Measurements from ENCODE around the gene SHROOM1. TPM values are rescaled to one million over a fixed set of nuclear protein-coding genes. Genes with fewer than 3 reads are reported as not detected.
"Not testable (repeated sequence)": the region's sequence is repeated elsewhere in the genome, so short reads cannot be mapped to it uniquely, and the experiment has no call there.

The SHROOM1 gene
- total RNA-seq, 2 experiments from 2014 or later = 0.60 to 2.4 TPM

DNA sequence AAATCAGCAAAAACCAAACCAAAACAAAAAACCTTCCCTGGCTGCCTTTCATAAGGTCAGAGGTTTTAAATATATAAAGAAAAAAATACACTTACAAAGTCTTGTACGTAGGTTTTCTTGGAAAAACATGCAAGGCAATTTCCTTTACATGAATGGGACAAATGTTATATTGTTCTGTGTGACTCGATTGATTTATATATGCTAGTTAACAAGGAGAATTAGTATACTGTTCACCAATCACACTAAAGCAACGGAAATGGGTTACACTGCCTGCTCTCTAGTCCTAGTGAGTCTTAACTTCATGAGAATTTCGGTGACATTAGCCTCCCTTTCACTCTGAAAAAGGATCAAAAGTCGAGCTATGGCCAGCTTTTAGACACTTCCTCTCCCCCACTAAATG lies 30.3 kb upstream of the SHROOM1 start:
- no peak overlapping the region for H3K27ac ChIP-seq (ENCODE audit: low read depth, low read length, poor library complexity, severe bottlenecking)
- H2AFZ ChIP-seq (ENCODE audit: low read length) = no peak overlapping the region
- no peaks in the 10 kb centered on the region for H3K9me3 ChIP-seq (ENCODE audit: low read length)
- no peak overlapping the region for H3K4me2 ChIP-seq (ENCODE audit: low read length)
- BruUV-seq (replicated peaks) = no TSS peak
- H4K20me1 ChIP-seq (ENCODE audit: insufficient read depth, low read length) = no peaks in the 10 kb centered on the region
- CTCF ChIA-PET (ENCODE audit: unreplicated experiment) = no interaction called here
- H3K9me2 ChIP-seq (ENCODE audit: insufficient read depth, low read length) = no peaks in the 10 kb centered on the region
- intact Hi-C loops (cut with micrococcal nuclease; ENCODE audit: unreplicated experiment) = no loop called here
- DNase-seq (ENCODE audit: low spot score) = no peak
- H3K4me1 ChIP-seq (ENCODE audit: insufficient read depth, low read length, poor library complexity, severe bottlenecking) = peaks cover 2% of the 10 kb centered on the region
- no peaks in the 10 kb centered on the region for H3K79me2 ChIP-seq (ENCODE audit: insufficient read depth, low read depth, low read length)
- H3K36me3 ChIP-seq (ENCODE audit: insufficient read depth, low read length) = no peaks in the 10 kb centered on the region
- TF ChIP-seq, protein P1, sequence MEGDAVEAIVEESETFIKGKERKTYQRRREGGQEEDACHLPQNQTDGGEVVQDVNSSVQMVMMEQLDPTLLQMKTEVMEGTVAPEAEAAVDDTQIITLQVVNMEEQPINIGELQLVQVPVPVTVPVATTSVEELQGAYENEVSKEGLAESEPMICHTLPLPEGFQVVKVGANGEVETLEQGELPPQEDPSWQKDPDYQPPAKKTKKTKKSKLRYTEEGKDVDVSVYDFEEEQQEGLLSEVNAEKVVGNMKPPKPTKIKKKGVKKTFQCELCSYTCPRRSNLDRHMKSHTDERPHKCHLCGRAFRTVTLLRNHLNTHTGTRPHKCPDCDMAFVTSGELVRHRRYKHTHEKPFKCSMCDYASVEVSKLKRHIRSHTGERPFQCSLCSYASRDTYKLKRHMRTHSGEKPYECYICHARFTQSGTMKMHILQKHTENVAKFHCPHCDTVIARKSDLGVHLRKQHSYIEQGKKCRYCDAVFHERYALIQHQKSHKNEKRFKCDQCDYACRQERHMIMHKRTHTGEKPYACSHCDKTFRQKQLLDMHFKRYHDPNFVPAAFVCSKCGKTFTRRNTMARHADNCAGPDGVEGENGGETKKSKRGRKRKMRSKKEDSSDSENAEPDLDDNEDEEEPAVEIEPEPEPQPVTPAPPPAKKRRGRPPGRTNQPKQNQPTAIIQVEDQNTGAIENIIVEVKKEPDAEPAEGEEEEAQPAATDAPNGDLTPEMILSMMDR (conservative IDR thresholded peaks at IDR 0.05; ENCODE audit: low read length) = no peak
- POLR2A ChIA-PET = interaction anchor here (0.5 to 1.9 kb wide), 6 partner anchors 10 to 516 kb away, joined by 3 to 4 read pairs (median 3); no protein-coding TSS in a partner anchor
- H3K4me3 ChIP-seq (ENCODE audit: low read depth, low read length, poor library complexity, severe bottlenecking) = no peak overlapping the region

DNA sequence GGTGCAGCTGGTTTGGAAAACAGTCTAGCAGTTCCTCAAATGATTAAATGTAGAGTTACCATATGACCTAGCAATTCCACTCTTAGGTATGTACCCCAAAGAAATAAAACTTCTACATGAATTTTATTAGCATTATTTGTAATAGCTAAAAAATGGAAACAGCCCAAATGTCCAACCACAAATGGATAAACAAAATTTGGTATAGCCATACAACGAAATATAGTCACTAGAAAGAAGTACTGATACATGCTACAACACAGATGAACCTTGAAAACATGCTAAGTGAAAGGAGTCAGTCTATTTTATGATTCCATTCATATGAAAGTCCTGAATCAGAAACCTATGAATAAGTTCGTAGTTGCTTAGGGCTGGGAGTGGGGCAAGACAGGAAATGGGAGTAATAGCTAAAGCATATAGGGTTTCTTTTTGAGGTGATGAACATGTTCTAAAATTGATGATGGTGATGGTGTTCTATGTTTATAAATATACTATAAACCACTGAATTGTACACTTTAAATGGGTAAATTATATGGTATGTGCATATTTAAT lies 29.5 kb upstream of the SHROOM1 start:
- BruUV-seq (replicated peaks) = no TSS peak
- no peaks in the 10 kb centered on the region for H3K79me2 ChIP-seq (ENCODE audit: insufficient read depth, low read depth, low read length)

DNA sequence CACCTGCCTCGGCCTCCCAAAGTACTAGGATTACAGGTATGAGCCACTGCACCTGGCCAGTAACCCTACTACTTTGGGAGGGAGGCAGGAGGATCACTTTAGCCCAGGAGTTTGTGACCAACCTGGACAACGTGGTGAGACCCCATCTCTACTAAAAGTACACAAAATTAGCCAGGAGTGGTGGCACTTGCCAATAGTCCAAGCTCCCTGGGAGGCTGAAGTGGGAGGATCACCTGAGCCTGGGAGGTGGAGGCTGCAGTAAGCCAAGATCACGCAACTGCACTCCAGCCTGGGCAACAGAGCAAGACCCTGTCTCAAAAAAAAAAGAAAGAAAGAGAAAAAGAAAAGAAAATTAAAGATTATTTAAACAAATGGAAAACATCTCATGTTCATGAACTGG lies 25.6 kb upstream of the SHROOM1 start:
- Histone ChIP-seq H4K20me1 (ENCODE audit: insufficient read depth, low read length) (no peaks in the 10 kb centered on the region), H3K9me2 (ENCODE audit: insufficient read depth, low read length) (no peaks in the 10 kb centered on the region), H3K9me3 (ENCODE audit: low read length) (no peaks in the 10 kb centered on the region), H3K79me2 (ENCODE audit: insufficient read depth, low read depth, low read length) (no peaks in the 10 kb centered on the region), H3K27ac (ENCODE audit: low read depth, low read length, poor library complexity, severe bottlenecking) (no peak overlapping the region), H3K36me3 (ENCODE audit: insufficient read depth, low read length) (no peaks in the 10 kb centered on the region), H2AFZ (ENCODE audit: low read length) (no peak overlapping the region), H3K4me3 (ENCODE audit: low read depth, low read length, poor library complexity, severe bottlenecking) (no peak overlapping the region), H3K4me1 (ENCODE audit: insufficient read depth, low read length, poor library complexity, severe bottlenecking) (no peaks in the 10 kb centered on the region), H3K4me2 (ENCODE audit: low read length) (no peak overlapping the region)
- DNase-seq (ENCODE audit: low spot score) = no peak
- intact Hi-C loops (cut with micrococcal nuclease; ENCODE audit: unreplicated experiment) = no loop called here
- ChIA-PET POLR2A (interaction anchor here (2.4 kb wide), 1 partner anchor 10 kb away, joined by 7 read pairs; the partner anchor contains the start of genes GDF9 and UQCRQ), CTCF (ENCODE audit: unreplicated experiment) (no interaction called here)
- TF ChIP-seq, protein P1 (conservative IDR thresholded peaks at IDR 0.05; ENCODE audit: low read length) = no peak
- no peak for TF ChIP-seq EZH2phosphoT487 (IDR thresholded peaks at IDR 0.05; ENCODE audit: borderline replicate concordance, low read depth, low read length)
- BruUV-seq (replicated peaks) = no TSS peak

More for the DNA sequence above, 29.5 kb upstream of the SHROOM1 start:
- no peak for DNase-seq (ENCODE audit: low spot score)
- H4K20me1 ChIP-seq (ENCODE audit: insufficient read depth, low read length) = no peaks in the 10 kb centered on the region
- no peaks in the 10 kb centered on the region for H3K36me3 ChIP-seq (ENCODE audit: insufficient read depth, low read length)
- H2AFZ ChIP-seq (ENCODE audit: low read length) = no peak overlapping the region
- TF ChIP-seq, protein P1 (conservative IDR thresholded peaks at IDR 0.05; ENCODE audit: low read length) = no peak
- no peak for TF ChIP-seq EZH2phosphoT487 (IDR thresholded peaks at IDR 0.05; ENCODE audit: borderline replicate concordance, low read depth, low read length)
- no peaks in the 10 kb centered on the region for H3K9me3 ChIP-seq (ENCODE audit: low read length)
- H3K4me3 ChIP-seq (ENCODE audit: low read depth, low read length, poor library complexity, severe bottlenecking) = no peak overlapping the region
- H3K9me2 ChIP-seq (ENCODE audit: insufficient read depth, low read length) = no peaks in the 10 kb centered on the region
- intact Hi-C loops (cut with micrococcal nuclease; ENCODE audit: unreplicated experiment) = no loop called here
- no peaks in the 10 kb centered on the region for H3K4me1 ChIP-seq (ENCODE audit: insufficient read depth, low read length, poor library complexity, severe bottlenecking)
- ChIA-PET CTCF (ENCODE audit: unreplicated experiment) (no interaction called here), POLR2A (interaction anchor here (0.6 to 1.9 kb wide), 5 partner anchors 10 to 484 kb away, joined by 3 to 4 read pairs (median 3); no protein-coding TSS in a partner anchor)
- H3K4me2 ChIP-seq (ENCODE audit: low read length) = no peak overlapping the region
- H3K27ac ChIP-seq (ENCODE audit: low read depth, low read length, poor library complexity, severe bottlenecking) = no peak overlapping the region

DNA sequence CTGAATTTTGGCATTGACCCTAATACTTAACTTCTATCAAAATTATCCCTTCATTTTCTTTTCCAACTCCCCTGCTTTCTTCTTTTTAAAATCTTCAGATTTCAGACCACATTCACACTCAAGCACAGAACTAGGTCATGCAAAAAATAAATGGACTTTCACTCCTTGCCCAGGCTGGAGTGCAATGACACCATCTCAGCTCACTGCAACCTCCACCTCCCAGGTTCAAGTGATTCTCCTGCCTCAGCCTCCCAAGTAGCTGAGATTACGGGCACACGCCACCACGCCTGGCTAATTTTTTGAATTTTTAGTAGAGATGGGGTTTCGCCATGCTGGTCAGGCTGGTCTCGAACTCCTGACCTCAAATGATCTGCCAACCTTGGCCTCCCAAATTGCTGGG lies 24.5 kb upstream of the SHROOM1 start:
- H3K4me3 ChIP-seq (ENCODE audit: low read depth, low read length, poor library complexity, severe bottlenecking); H3K4me2 ChIP-seq (ENCODE audit: low read length); H3K36me3 ChIP-seq (ENCODE audit: insufficient read depth, low read length); BruUV-seq (replicated peaks); H3K79me2 ChIP-seq (ENCODE audit: insufficient read depth, low read depth, low read length); H3K4me1 ChIP-seq (ENCODE audit: insufficient read depth, low read length, poor library complexity, severe bottlenecking); H3K27ac ChIP-seq (ENCODE audit: low read depth, low read length, poor library complexity, severe bottlenecking); H3K9me3 ChIP-seq (ENCODE audit: low read length); H3K9me2 ChIP-seq (ENCODE audit: insufficient read depth, low read length); DNase-seq (ENCODE audit: low spot score); intact Hi-C loops (cut with micrococcal nuclease; ENCODE audit: unreplicated experiment); H4K20me1 ChIP-seq (ENCODE audit: insufficient read depth, low read length); H2AFZ ChIP-seq (ENCODE audit: low read length): not testable (repeated sequence)
- ChIA-PET CTCF (ENCODE audit: unreplicated experiment) (interaction anchor here (1.2 kb wide), 1 partner anchor 8 kb away, joined by 3 read pairs; no protein-coding TSS in a partner anchor), POLR2A (interaction anchor here (2.4 kb wide), 2 partner anchors 9 to 11 kb away, joined by 7 to 15 read pairs; partner anchors contain the start of genes GDF9 and UQCRQ)
